GM21723 (cell line): ENCODE measurements around the gene TAF3.

ENCODE experiments used
- ATAC-seq: cut with Tn5 transposase; IDR thresholded peaks from one replicate; pipeline ENCODE4 v1.9.1; 2021; ENCODE audit warnings: mild to moderate bottlenecking, moderate library complexity; ENCODE audit not compliant: unreplicated experiment

TAF3 gene

GRCh38 chr10:7962592-7962991 lies 144.3 kb downstream of the TAF3 start:
- ATAC-seq, result no peak

- ATAC-seq, result no peak
Observed at GRCh38 chr10:7965457-7965856, 147.2 kb downstream of the TAF3 start.

GRCh38 chr10:7967035-7967434 lies 148.7 kb downstream of the TAF3 start:
- no peak for ATAC-seq

GRCh38 chr10:7968510-7969112 lies 150.3 kb downstream of the TAF3 start:
- ATAC-seq, result no peak

- no peak for ATAC-seq
Observed at GRCh38 chr10:7969623-7970022, 151.3 kb downstream of the TAF3 start.

- no peak for ATAC-seq
Observed at GRCh38 chr10:7971949-7972348, 153.6 kb downstream of the TAF3 start.

- ATAC-seq, result no peak
Observed at GRCh38 chr10:7972367-7972766, 154.1 kb downstream of the TAF3 start.

DNA sequence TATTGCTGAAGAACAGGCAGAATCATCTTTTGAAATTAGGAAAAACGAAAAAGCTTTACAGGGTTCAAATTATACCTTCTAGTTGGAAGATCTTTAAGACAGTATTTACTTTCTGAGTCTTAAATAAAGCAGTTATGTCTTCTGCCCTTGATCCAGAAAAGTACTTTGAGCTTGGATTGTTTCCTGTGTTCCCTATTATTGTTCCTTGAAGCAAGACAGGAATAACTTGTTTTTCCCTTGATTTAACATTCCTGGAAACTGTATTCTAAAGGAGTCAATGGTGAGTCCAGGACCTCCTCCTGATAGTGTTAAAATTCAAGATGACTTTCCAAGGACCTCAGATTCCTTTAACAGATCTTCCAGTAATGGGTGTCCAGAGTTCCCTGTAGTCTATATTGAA lies 161.9 kb downstream of the TAF3 start:
- ATAC-seq, result no peak

GRCh38 chr10:7982727-7983126 lies 164.4 kb downstream of the TAF3 start:
- ATAC-seq, result no peak

GRCh38 chr10:7984325-7984724 lies 166.0 kb downstream of the TAF3 start:
- ATAC-seq, result no peak

DNA sequence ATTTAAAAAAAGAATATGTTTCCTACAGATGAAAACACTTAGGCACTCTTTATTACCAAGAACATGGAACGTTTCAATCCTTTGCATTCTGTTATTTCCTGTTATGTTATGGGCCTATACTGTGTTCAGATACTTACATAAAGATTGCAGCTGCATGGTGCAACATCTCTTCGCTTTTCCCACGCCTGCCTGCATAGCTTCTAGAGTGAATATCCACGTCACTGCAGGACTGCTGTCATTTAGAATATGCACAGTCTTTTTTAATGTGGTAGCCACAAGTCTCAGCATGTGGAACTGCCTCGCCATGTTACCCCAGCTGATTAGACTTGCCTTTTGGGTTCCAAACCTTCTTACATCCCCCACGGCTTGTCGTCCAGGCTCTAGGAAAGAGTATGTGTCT lies 166.6 kb downstream of the TAF3 start:
- no peak for ATAC-seq

DNA sequence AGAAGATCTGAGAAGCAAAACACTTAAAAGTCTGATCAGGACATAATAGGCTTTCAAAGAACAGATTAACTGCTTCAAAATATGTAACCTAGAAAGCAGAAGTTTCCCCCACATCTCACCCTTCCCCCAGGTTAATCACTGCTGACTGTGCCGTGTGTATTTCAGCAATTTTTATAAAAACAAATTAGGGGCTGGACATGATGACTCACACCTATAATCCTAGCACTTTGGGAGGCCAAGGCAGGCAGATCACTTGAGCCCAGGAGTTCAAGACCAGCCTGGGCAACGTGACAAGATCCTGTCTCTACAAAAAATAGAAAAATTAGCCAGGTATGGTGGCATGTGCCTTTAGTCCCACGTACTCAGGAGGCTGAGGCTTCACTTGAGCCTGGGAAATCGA lies 168.5 kb downstream of the TAF3 start:
- ATAC-seq, result no peak

- ATAC-seq, result no peak
Observed at GRCh38 chr10:7988989-7989388, 170.7 kb downstream of the TAF3 start.

DNA sequence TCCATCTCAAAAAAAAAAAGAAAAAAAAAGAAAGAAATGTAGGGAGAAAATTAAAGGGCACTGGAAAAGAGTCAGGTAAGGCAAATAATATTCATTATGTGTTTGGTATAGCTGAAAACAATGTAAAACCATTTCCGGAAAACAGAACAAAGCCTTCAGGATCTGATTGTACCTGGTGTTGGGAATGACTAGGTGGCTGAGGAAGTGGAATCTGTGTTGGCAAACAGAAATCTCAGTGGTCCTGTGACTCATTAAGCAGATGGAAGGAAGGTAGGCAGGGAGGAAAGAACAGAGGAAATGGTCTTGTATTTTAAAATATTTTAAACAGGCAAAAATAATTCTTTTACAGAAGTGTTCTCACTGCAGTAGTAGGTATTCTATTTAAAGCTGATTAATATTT lies 180.5 kb downstream of the TAF3 start:
- ATAC-seq, result no peak

- no peak for ATAC-seq
Observed at GRCh38 chr10:8004469-8005000, 186.2 kb downstream of the TAF3 start.

- ATAC-seq, result peak; percentile 61
Observed at GRCh38 chr10:8006274-8006999, 188.1 kb downstream of the TAF3 start.

DNA sequence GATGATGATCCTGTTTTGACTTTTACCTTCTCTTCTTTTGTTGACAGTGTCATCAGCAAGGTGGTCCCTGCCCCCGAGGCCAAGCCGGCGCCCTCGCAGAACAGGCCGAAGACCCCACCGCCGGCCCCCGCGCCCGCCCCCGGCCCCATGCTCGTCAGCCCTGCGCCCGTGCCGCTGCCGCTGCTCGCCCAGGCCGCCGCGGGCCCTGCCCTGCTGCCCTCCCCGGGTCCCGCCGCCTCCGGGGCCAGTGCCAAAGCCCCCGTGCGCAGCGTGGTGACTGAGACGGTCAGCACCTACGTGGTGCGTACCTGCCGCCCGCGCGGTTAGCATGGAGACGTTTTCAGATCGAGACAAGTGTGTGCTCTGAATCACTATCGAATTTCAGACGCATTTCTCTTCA lies 190.7 kb downstream of the TAF3 start:
- ATAC-seq, result no peak

DNA sequence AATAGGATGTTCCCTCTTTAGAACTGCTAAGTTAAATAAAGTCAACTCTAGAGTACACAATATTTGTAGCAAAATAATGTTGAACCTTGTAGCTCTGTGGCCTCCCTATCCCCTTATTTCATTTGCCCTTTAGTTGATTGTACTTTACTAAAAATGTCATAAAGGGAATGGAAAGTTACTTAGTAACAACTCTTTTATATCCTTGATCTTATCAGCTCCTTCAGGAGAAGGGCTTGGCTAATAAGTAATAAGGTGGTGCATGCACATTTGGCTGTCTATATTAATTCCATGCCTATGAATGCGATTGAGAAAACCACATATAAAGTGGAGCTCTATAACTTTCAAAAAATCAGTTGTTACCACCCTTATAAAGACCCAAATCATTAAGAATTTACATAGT lies 194.7 kb downstream of the TAF3 start:
- ATAC-seq, result no peak

DNA sequence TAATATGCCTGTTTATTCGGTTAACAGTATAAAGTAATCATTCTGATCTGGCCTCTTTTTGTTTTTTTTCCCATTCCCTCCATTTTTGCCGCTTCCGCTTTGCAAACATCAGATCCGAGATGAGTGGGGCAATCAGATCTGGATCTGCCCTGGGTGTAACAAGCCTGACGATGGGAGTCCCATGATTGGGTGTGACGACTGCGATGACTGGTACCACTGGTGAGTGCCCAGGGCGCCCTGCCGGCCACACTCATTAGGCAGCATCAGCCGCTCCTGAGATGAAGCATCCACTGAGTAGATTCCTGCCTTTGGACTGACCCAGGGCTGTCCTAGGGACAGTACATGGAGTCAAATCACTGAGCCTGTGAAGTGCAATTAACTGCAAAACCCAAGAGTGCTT lies 195.3 kb downstream of the TAF3 start:
- ATAC-seq, result no peak

DNA sequence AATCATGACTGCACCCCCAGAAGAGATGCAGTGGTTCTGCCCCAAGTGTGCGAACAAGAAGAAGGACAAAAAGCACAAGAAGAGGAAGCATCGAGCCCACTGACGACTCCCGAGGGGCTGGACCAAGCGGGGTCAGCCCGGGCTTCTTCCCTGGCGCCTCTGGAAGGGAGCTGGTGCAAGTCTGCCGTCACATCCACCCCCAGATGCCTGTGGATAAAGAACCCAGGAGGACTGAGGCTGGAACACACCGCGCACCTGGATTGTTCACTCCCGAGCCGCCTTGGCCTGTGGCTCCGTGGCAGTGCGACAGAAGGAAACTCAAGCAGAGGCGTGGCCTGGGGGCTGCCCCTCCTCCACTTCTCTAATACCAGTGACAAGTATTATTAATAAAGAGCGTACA lies 196.3 kb downstream of the TAF3 start:
- ATAC-seq, result no peak

DNA sequence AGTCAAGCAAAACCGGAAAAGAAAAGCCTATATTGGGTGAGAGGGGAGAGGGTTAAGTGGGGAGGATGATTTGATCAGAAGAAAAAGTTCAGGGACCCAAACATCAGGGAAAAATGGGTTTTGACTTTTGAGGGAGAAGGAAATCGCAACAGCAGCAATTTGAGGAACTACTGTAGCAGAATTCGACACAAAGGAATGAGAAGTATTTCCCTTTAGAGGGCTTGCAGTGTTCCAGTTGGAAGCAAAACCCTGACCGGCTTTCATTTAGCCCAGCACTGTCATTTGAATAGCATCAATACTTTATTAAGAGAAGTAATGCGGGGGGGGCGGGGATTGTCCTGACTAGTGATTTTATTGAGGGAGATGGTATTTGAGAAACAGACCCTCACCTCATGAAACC lies 199.0 kb downstream of the TAF3 start:
- no peak for ATAC-seq

GRCh38 chr10:8023321-8023720 lies 205.0 kb downstream of the TAF3 start:
- ATAC-seq, result no peak

GRCh38 chr10:8023851-8024250 lies 205.5 kb downstream of the TAF3 start:
- no peak for ATAC-seq
